ENCODE data around the gene SERINC5. TPM values are rescaled to one million over a fixed set of nuclear protein-coding genes. Genes with fewer than 3 reads are reported as not detected.
"Not testable (repeated sequence)": the region's sequence is repeated elsewhere in the genome, so short reads cannot be mapped to it uniquely, and the experiment has no call there.

The SERINC5 gene
- total RNA-seq, 2 donors from 2014 or later, result 34.4 to 50.4 TPM

GRCh38 chr5:80195837-80196400 lies 59.9 kb downstream of the SERINC5 start:
- Mint-ChIP-seq H3K9me3 (no peaks in the 10 kb centered on the region), H3K27ac (peak overlapping the region; percentile 70 to 89), H3K36me3 (peaks cover 0 to 18% of the 10 kb centered on the region in 2 donors)
- ATAC-seq (no peak), DNase-seq (ENCODE audit: low spot score in 2 of 2) (no peak)

DNA sequence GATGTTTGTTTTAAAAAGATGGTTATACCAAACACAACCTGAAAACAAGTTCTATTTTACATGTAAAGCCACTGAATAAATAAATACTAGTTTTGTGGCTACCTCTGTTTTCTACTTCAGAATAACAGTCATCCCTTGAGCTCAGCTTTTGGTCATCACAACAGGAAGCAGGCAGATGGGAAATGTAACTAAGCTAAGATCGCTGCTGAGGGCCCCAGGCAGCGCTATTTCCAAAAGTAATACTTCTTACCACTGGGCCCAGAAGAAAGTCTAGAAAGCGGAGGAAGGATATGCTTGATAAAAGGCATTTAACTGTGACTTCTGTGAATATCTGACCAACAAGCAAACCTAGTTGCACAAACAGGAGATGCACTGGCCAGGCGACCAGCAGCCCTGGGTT lies 61.4 kb downstream of the SERINC5 start:
- no peaks in the 10 kb centered on the region for H3K9me3 Mint-ChIP-seq
- DNase-seq (ENCODE audit: low spot score in 2 of 2), result no peak
- peak; percentile 43 to 69 for ATAC-seq
- H3K27ac Mint-ChIP-seq, result peak overlapping the region; percentile 89 to 92
- peaks cover 0 to 10% of the 10 kb centered on the region in 2 donors for H3K36me3 Mint-ChIP-seq

DNA sequence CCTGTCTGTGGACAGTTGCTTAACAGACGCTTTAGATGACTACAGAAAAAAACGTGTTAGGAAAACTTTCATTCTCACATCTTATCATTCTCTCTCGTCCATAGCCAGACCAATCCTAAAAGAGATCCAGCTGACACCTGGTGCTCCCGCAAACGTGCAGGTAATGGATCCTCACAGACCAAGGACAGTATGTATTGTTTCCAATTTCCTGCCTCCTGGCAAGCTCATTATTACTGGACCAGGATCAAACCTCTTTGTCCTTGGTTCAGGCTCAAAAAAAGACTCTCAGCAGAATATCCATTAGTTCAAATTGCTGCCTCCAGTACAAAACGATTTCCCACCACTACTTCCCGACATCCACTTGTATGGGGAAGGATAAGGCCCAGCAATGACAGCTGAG lies 62.4 kb downstream of the SERINC5 start:
- Mint-ChIP-seq H3K36me3 (peaks cover 0 to 10% of the 10 kb centered on the region in 2 donors), H3K9me3 (no peaks in the 10 kb centered on the region), H3K27ac (peak overlapping the region; percentile 89 to 92)
- ATAC-seq, result no peak
- DNase-seq (ENCODE audit: low spot score in 2 of 2), result no peak

- Mint-ChIP-seq H3K36me3 (peaks cover 0 to 10% of the 10 kb centered on the region in 2 donors), H3K27ac (peak overlapping the region; percentile 89 to 92), H3K9me3 (no peaks in the 10 kb centered on the region)
- DNase-seq (ENCODE audit: low spot score in 2 of 2) (no peak), ATAC-seq (peak; percentile 33 to 61)
Observed at GRCh38 chr5:80192507-80193241, 63.2 kb downstream of the SERINC5 start.

- peak overlapping the region; percentile 89 to 92 for H3K27ac Mint-ChIP-seq
- H3K36me3 Mint-ChIP-seq, result peaks cover 0 to 10% of the 10 kb centered on the region in 2 donors
- ATAC-seq (peak; percentile 49 to 62), DNase-seq (ENCODE audit: low spot score in 2 of 2) (no peak)
- H3K9me3 Mint-ChIP-seq, result no peaks in the 10 kb centered on the region
Observed at GRCh38 chr5:80191991-80192398, 63.9 kb downstream of the SERINC5 start.

DNA sequence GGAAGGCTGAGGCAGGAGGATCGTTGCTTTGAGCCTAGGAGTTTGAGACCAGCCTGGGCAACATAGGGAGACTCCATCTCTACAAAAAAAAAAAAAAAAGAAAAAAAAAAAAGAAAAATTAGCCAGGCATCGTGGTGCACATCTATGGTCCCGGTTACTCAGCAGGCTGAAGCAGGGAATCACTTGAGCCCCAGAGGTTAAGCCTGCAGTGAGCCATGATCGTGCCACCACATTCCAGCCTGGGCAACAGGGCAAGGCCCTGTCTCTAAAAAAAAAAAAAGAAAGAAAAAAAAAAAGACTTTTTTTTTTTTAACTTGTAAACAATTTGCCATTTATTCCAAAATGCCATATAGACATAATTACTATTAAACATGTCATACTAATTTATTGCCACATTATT lies 64.5 kb downstream of the SERINC5 start:
- H3K36me3 Mint-ChIP-seq, result peaks cover 0 to 8% of the 10 kb centered on the region in 2 donors
- no peak for DNase-seq (ENCODE audit: low spot score in 2 of 2)
- no peak for ATAC-seq
- H3K27ac Mint-ChIP-seq, result peak overlapping the region; percentile 81 to 89
- no peaks in the 10 kb centered on the region for H3K9me3 Mint-ChIP-seq

- Mint-ChIP-seq H3K36me3 (peaks cover 0 to 4% of the 10 kb centered on the region in 2 donors), H3K27ac (peak overlapping the region; percentile 81 to 89), H3K9me3 (no peaks in the 10 kb centered on the region)
- ATAC-seq, result no peak
- no peak for DNase-seq (ENCODE audit: low spot score in 2 of 2)
Observed at GRCh38 chr5:80190960-80191359, 64.9 kb downstream of the SERINC5 start.

GRCh38 chr5:80189701-80190100 lies 66.1 kb downstream of the SERINC5 start:
- no peak for DNase-seq (ENCODE audit: low spot score in 2 of 2)
- Mint-ChIP-seq H3K9me3 (no peaks in the 10 kb centered on the region), H3K27ac (peak overlapping the region; percentile 82 to 89), H3K36me3 (peaks cover 0 to 8% of the 10 kb centered on the region in 2 donors)
- no peak for ATAC-seq

GRCh38 chr5:80189201-80189600 lies 66.6 kb downstream of the SERINC5 start:
- no peaks in the 10 kb centered on the region for H3K9me3 Mint-ChIP-seq
- H3K27ac Mint-ChIP-seq, result peak overlapping the region; percentile 89 to 98
- ATAC-seq, result no peak
- peaks cover 0 to 8% of the 10 kb centered on the region in 2 donors for H3K36me3 Mint-ChIP-seq
- DNase-seq (ENCODE audit: low spot score in 2 of 2), result no peak

- ATAC-seq (no peak), DNase-seq (ENCODE audit: low spot score in 2 of 2) (no peak)
- H3K9me3 Mint-ChIP-seq, result no peaks in the 10 kb centered on the region
- peak overlapping the region; percentile 89 to 96 for H3K27ac Mint-ChIP-seq
- H3K36me3 Mint-ChIP-seq, result peaks cover 0 to 8% of the 10 kb centered on the region in 2 donors
Observed at GRCh38 chr5:80187421-80188090, 68.3 kb downstream of the SERINC5 start.

DNA sequence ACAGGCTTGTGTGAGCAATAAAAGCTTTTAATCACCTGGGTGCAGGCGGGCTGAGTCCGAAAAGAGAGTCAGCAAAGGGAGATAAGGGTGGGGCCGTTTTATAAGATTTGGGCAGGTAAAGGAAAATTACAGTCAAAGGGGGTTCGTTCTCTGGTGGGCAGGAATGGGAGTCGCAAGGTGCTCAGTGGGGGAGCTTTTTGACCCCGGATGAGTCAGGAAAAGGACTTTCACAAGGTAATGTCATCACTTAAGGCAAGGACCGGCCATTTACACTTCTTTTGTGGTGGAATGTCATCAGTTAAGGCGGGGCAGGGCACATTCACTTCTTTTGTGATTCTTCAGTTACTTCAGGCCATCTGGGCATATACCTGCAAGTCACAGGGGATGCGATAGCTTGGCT lies 70.3 kb downstream of the SERINC5 start:
- ATAC-seq; DNase-seq (ENCODE audit: low spot score in 2 of 2); H3K9me3 Mint-ChIP-seq; H3K36me3 Mint-ChIP-seq: not testable (repeated sequence)
- peak overlapping the region; percentile 92 to 97 for H3K27ac Mint-ChIP-seq

DNA sequence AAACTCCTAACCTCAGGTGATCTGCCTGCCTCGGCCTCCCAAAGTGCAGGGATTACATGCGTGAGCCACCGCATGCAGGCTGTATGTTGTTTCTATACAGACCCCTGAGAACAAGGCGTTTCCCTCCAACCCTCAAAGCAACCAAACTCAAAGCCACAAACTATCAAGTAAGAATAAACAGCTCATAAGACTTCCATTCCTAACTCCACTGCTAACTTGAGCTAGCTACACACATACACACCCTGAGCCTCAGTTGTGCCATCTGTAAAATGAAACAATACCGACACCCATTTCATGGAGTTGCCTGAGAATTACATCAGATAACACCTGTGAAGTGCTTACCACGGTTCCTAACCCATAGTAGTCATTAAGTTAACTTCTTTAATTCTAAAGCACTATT lies 70.8 kb downstream of the SERINC5 start:
- DNase-seq (ENCODE audit: low spot score in 2 of 2), result no peak
- Mint-ChIP-seq H3K36me3 (peaks cover 0 to 8% of the 10 kb centered on the region in 2 donors), H3K9me3 (no peaks in the 10 kb centered on the region), H3K27ac (peak overlapping the region; percentile 92 to 97)
- peak; percentile 25 to 56 for ATAC-seq

GRCh38 chr5:80184235-80185023 lies 71.4 kb downstream of the SERINC5 start:
- Mint-ChIP-seq H3K36me3 (peaks cover 0 to 8% of the 10 kb centered on the region in 2 donors), H3K9me3 (no peaks in the 10 kb centered on the region), H3K27ac (peak overlapping the region; percentile 92 to 97)
- no peak for DNase-seq (ENCODE audit: low spot score in 2 of 2)
- no peak for ATAC-seq

DNA sequence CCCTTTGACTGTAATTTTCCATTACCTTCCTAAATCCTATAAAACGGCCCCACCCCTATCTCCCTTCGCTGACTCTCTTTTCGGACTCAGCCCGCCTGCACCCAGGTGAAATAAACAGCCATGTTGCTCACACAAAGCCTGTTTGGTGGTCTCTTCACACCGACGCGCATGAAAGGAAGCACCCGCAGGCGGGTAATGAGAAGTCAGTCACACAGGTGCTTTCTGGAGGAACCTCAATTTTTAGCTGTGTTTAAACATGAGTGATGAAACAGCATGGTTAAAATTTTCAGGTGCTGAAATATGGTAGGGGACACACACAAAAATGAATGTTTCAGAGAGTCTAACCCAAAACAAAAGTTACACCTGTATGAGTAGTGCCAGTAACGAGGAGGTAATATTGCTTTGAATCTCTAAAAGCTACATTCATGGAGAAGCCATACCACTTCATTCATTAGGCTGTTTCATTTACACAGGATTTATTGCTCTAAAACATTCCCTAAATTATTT lies 72.1 kb downstream of the SERINC5 start:
- DNase-seq (ENCODE audit: low spot score in 2 of 2); H3K9me3 Mint-ChIP-seq; H3K36me3 Mint-ChIP-seq: not testable (repeated sequence)
- H3K27ac Mint-ChIP-seq, result peak overlapping the region; percentile 92 to 97
- peak; percentile 19 to 21 for ATAC-seq

DNA sequence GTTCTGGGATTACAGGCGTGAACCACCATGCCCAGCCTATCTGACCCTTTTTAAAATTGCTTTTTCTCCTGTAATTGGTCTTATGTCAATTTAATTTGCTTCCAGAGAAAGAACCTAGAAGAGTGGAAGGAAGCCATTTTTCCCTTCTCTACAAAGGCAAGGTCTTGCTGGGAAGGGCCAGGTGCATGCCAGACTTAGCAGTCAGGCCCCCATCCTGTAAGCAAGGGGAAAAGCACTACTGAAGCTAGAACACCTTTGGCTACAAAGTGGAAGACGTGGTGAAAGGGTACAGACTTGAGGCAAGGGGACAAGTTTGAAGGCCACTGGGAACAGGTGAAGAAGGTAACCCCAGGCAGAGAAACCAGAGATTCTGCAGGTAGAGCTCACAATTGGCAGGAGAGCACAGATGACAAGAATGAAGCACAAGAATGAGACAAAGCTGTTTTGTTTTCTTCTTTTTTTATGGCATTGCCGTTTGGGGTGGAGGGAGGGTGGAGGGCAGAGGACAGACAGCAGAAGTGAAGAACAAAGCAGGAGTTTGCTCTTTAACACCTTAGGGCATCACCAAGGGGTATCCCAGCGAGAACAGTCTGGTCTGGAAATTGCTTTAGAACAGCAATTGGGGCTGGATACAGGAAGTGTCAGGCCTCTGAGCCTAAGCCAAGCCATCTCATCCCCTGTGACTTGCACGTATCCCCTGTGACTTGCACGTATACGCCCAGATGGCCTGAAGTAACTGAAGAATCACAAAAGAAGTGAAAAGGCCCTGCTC lies 72.9 kb downstream of the SERINC5 start:
- DNase-seq (ENCODE audit: low spot score in 2 of 2), result no peak

More for the DNA sequence above, 72.9 kb downstream of the SERINC5 start:
- Mint-ChIP-seq H3K27ac (peak overlapping the region; percentile 92 to 97), H3K9me3 (no peaks in the 10 kb centered on the region), H3K36me3 (peaks cover 0 to 8% of the 10 kb centered on the region in 2 donors)
- ATAC-seq, result peak; percentile 33 to 45
